Fibroblast of pulmonary artery (primary cell): ENCODE data around the gene BLCAP.
A peak's percentile ranks its signal among the peaks of the same experiment; 100 is the strongest.

ENCODE experiments used
- DNase-seq: peaks from one replicate; pipeline ENCODE4 v3.0.0-alpha.2; 2010; ENCODE audit warnings: low read depth
- H3K4me3 ChIP-seq: replicated peaks from 2 replicates; pipeline ENCODE4 v1.5.1; 2011; ENCODE audit warnings: low read depth, mild to moderate bottlenecking, control low read depth, low read length, moderate library complexity
- TF ChIP-seq, protein P1 (sequence below): IDR thresholded peaks from 2 replicates; pipeline ENCODE4 v1.5.1; 2011; ENCODE audit warnings: mild to moderate bottlenecking, control low read depth, low read length, inconsistent platforms; ENCODE audit errors: missing control alignments

The BLCAP gene

DNA sequence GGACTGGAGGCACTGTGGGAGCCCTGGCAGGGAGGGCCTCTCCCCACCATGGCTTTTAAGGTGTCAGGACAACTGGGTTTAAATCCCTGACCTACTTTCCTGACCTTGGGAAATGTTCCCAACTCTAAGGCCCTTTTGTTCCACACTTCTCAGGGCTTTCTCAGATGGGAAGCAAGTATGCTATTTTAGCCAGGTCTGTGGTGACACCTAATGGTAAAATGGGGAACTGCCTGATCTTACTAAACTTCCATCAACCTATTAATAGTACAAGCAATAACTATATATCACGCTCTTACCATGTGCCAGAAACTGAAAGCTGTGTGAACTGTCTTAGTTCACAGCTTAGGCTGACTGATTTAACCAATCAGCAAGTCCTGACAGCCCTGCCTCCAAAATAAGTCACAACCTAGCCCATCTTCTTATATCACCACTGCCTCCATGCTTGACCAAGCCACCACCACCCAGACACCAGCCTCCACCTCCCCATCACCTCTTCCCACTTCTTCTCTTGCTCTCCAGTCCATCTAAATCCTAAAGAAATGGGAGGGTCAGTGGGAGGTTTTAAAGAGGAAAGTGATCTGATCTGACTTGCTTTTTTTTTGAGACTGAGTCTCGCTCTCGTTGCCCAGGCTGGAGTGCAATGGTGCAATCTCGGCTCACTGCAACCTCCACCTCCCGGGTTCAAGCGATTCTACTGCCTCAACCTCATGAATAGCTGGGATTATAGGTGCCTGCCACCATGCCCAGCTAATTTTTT, 6.9 kb upstream of the BLCAP start:
- TF ChIP-seq, protein P1, sequence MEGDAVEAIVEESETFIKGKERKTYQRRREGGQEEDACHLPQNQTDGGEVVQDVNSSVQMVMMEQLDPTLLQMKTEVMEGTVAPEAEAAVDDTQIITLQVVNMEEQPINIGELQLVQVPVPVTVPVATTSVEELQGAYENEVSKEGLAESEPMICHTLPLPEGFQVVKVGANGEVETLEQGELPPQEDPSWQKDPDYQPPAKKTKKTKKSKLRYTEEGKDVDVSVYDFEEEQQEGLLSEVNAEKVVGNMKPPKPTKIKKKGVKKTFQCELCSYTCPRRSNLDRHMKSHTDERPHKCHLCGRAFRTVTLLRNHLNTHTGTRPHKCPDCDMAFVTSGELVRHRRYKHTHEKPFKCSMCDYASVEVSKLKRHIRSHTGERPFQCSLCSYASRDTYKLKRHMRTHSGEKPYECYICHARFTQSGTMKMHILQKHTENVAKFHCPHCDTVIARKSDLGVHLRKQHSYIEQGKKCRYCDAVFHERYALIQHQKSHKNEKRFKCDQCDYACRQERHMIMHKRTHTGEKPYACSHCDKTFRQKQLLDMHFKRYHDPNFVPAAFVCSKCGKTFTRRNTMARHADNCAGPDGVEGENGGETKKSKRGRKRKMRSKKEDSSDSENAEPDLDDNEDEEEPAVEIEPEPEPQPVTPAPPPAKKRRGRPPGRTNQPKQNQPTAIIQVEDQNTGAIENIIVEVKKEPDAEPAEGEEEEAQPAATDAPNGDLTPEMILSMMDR, result peak; percentile 86
- peak; percentile 90 for DNase-seq

DNA sequence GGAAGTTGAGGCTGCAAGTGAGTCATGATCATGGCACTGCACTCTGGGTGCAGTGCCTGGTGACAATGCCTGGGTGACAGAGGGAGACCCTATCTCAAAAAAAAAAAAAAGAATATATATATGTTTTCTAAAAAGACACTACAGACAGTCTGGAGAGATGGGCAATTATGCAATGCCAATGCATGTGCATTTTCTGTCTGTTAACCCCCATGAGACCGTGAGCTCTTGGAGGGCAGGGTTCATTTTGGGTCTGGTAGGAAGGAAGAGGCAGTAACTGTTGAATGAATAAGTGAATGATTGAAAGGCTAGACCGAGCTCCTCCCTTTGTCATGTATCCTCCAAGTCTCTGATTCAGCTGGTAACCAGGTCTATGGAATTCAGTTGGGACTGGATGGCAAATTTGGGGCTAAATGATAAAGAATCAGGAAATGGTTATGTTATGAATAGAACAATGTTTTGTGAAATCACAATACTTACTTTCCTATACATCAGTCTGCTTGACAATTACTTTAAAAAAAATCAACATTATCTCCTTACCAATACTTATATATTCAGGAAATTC, 5.6 kb upstream of the BLCAP start:
- TF ChIP-seq, protein P1, result no peak
- DNase-seq, result no peak
- H3K4me3 ChIP-seq, result no peak overlapping the region

More for the DNA sequence above, 6.9 kb upstream of the BLCAP start:
- H3K4me3 ChIP-seq, result no peak overlapping the region

DNA sequence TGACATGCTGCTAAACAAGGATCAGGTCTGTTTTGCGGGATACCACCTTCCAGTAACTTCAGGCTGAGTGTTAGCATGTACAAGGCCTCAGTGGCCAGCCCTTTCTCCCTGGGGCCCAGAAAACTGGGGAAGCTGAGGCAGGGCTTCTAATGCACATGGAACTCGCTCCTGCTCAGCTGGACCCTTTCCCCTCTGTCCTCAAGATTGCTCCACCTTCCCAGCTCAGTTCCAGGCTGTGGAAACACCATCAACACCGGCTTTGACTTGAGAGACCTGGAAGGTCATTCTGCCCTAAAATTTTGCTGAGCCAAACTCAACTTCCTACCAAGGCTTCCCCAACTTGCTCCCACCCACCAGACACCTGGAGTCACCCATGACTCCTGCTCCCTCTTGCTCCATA, 4.2 kb upstream of the BLCAP start:
- no peak overlapping the region for H3K4me3 ChIP-seq
- DNase-seq, result no peak
- TF ChIP-seq, protein P1, result no peak

DNA sequence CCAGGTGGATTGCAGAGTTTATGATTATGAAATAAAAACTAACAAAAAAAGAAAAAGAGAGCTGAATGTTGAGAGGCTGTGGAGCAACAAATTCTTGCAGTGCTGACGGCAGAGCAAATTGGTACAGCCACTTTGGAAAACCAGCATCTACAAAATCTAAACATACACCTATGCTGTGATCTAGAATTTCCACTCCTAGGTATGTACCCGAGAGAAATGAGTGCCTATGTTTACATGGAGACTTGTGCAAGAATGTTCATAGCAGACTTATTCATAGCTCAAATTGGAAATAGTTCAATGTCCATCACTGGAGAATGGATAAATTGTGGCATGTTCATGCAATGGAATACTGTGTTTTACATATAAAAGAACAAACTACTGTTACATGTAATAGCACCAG, 3.0 kb upstream of the BLCAP start:
- TF ChIP-seq, protein P1, result no peak
- no peak overlapping the region for H3K4me3 ChIP-seq
- DNase-seq, result no peak

DNA sequence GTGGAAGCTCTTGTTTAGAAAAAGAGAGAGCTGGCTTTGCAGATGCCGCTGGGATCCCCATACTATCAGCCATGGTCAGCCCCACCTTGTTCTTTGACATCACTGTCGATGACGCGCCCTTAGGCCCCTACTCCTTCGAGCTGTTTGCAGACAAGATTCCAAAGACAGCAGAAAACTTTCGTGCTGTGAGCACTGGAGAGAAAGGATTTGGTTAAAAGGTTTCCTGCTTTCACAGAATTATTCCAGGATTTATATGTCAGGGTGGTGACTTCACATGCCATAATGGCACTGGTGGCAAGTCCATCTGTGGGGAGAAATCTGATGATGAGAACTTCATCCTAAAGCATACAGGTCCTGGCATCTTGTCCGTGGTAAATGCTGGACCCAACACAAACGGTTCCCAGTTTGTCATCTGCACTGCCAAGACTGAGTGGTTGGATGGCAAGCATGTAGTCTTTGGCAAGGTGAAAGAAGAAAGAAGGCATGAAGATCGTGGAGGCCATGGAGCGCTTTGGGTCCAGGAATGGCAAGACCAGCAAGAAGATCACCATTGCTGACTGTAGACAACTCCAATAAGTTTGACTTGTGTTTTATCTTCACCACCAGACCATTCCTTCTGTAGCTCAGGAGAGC, 2.4 kb upstream of the BLCAP start:
- DNase-seq, result no peak

DNA sequence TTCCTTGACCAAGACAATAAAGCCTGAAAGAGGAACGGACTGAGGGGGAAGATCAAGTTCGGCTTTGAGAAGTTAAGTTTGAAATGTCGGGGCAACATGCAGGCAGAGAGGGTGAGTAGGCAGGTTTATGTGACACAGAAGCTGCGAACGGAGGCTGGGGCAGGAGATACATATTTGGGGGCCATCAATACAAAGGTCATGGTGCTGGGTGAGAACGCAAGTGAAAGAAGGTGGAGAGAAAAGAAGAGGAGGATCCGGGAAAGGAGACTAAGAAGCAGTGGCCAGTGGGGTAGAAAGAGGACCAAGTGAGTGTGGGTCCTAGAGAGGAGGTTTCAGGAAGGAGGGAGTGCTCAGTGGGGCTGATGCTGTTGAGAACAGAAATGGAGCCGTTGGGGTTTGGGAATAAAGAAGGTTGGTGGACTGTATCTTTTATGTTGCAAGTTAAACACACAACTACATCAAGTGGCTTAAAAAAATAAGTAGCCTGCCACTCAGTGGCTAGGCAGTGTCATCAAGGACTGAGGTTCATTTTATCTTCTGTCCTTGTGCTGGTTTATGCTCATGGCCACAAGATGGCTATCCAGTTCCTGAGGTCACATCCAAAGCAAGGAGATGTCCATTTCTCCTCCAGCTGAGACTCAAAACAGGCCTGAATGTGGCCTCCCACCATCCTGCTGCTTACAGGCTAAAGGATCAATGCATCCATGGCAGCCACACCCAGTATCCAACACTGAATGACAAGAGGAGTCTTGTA, 1.7 kb upstream of the BLCAP start:
- TF ChIP-seq, protein P1, result no peak
- H3K4me3 ChIP-seq, result no peak overlapping the region
- DNase-seq, result no peak

More for the DNA sequence above, 2.4 kb upstream of the BLCAP start:
- TF ChIP-seq, protein P1, result no peak
- no peak overlapping the region for H3K4me3 ChIP-seq
